Suprapubic skin (tissue), 4 donors: ENCODE measurements around the gene ZNF592. TPM values are rescaled to one million over a fixed set of nuclear protein-coding genes. Genes with fewer than 3 reads are reported as not detected.

Experiments used
- DNase-seq, 2 donors: peaks; one replicate each; pipeline ENCODE4 v3.0.0-alpha.2; 2019; ENCODE audit warnings: low spot score in 2 of 2
- H3K27ac ChIP-seq: fragments of 200-600 bp; sonication (generic); one replicate; pipeline ENCODE4 v1.5.1; 2019
- H3K27me3 ChIP-seq: fragments of 200-600 bp; sonication (generic); one replicate; pipeline ENCODE4 v1.5.1; 2019
- H3K36me3 ChIP-seq: fragments of 200-600 bp; sonication (generic); one replicate; pipeline ENCODE4 v1.5.1; 2019
- H3K4me1 ChIP-seq: fragments of 200-600 bp; sonication (generic); one replicate; pipeline ENCODE4 v1.5.1; 2019
- H3K4me3 ChIP-seq: fragments of 200-600 bp; sonication (generic); one replicate; pipeline ENCODE4 v1.5.1; 2019; ENCODE audit warnings: mild to moderate bottlenecking
- H3K9me3 ChIP-seq: fragments of 200-600 bp; sonication (generic); one replicate; pipeline ENCODE4 v1.5.1; 2019
- EP300 ChIP-seq: sonication (generic); formaldehyde crosslinking; IDR thresholded peaks from one replicate; pipeline ENCODE4 v1.6.1; 2017; ENCODE audit warnings: antibody characterized with exemption
- POLR2A ChIP-seq, 2 donors: fragments of 450-650 bp; IDR thresholded peaks; one replicate each; pipeline ENCODE4 v1.6.1; 2017; ENCODE audit warnings: antibody characterized with exemption in 2 of 2, mild to moderate bottlenecking in 2 of 2, moderate library complexity in 2 of 2
- POLR2AphosphoS5 ChIP-seq, 3 donors: sonication (generic); formaldehyde crosslinking; IDR thresholded peaks; one replicate each; pipeline ENCODE4 v1.6.1; 2017; ENCODE audit warnings: antibody characterized with exemption in 3 of 3
- WGBS: methylation state at CpG from one replicate; pipeline ENCODE4 v1.1.5; 2018; 5-methylcytosine and 5-hydroxymethylcytosine counted together
- total RNA-seq, 4 donors: library from RNA; depleted of rRNA; stranded (reverse); fragments of >200 nt; gene quantifications; one replicate each; pipeline ENCODE4 v1.1.0, GENCODE V29; 2016
- TF ChIP-seq, protein P1 (sequence below), 2 donors: fragments of 200-600 bp in 1 of 2; fragments of 450-650 bp in 1 of 2; sonication (generic) in 1 of 2; IDR thresholded peaks; one replicate each; pipeline ENCODE4 v1.5.1; 2016 to 2019; ENCODE audit warnings: antibody characterized with exemption in 2 of 2, mild to moderate bottlenecking in 1 of 2, moderate library complexity in 1 of 2

Gene ZNF592
- total RNA-seq, 4 donors from 2014 or later, result 23.1 to 37.2 (median 30.7) TPM

DNA sequence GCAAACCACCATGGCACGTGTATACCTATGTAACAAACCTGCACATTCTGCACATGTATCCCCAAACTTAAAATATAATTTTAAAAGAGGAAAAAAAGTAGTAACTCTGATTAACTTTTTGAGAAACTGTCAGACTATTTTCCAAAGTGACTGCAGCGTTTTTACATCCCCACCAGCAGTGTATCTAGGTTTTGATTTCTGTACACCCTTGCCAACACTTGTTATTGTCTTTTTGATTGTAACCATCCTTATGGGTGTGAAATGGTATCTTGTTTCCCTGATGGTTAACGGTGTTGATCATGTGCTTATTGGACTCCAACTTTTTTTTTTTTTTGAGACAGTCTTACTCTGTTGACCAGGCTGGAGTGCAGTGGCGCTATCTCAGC is 45.8 kb downstream of the ZNF592 start:
- peaks cover 69% of the 10 kb centered on the region for H3K36me3 ChIP-seq
- no peaks in the 10 kb centered on the region for H3K9me3 ChIP-seq
- WGBS, result 93% methylated on average over 4 of the region's 4 CpGs
- no peaks in the 10 kb centered on the region for H3K4me1 ChIP-seq
- H3K4me3 ChIP-seq, result no peak overlapping the region
- DNase-seq, result no peak
- no peaks in the 10 kb centered on the region for H3K27me3 ChIP-seq
- no peak for TF ChIP-seq POLR2AphosphoS5 (IDR thresholded peaks at IDR 0.05)
- no peak overlapping the region for H3K27ac ChIP-seq

DNA sequence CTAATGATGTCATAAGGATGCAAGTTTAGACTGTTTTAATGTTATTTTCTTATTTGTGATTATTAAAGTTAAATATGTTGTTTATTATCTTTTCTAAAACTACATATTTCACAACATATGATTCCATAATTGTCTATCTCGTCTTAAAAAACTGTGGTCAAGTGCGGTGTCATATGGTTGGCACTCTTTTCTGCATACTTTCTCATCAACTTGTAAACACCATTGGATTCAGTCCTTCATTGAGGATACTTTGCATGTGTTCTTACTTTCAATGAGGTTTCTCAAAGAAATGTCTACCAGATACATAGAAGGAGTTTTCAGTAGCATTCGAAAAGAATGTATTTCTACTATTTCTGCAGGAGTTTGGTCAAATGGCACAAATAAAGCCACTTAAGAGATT is 46.8 kb downstream of the ZNF592 start:
- peaks cover 79% of the 10 kb centered on the region for H3K36me3 ChIP-seq

DNA sequence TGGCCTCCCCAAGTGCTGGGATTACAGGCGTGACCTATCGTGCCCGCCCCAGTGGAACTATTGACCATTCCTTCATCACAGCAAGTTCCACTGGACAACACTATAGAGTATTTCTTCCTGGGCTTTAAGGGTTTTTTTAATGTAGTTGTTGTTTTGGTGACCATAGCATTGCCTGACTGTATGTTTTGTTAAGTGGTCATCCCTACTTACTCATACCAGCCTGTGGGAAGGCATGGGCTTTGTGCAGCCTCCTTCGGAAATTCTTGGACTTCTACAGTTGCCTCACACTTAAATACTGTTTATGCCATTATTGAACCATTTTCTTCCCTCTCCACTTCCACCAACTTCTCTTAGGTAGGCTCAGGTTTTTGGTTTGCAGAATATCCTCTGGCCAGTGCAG is 48.8 kb downstream of the ZNF592 start:
- DNase-seq, result no peak
- H3K27me3 ChIP-seq, result no peaks in the 10 kb centered on the region
- 93% methylated on average over 4 of the region's 4 CpGs for WGBS
- no peaks in the 10 kb centered on the region for H3K9me3 ChIP-seq
- peaks cover 78% of the 10 kb centered on the region for H3K36me3 ChIP-seq
- H3K27ac ChIP-seq, result no peak overlapping the region
- H3K4me1 ChIP-seq, result no peaks in the 10 kb centered on the region
- no peak overlapping the region for H3K4me3 ChIP-seq
- TF ChIP-seq, protein P1, sequence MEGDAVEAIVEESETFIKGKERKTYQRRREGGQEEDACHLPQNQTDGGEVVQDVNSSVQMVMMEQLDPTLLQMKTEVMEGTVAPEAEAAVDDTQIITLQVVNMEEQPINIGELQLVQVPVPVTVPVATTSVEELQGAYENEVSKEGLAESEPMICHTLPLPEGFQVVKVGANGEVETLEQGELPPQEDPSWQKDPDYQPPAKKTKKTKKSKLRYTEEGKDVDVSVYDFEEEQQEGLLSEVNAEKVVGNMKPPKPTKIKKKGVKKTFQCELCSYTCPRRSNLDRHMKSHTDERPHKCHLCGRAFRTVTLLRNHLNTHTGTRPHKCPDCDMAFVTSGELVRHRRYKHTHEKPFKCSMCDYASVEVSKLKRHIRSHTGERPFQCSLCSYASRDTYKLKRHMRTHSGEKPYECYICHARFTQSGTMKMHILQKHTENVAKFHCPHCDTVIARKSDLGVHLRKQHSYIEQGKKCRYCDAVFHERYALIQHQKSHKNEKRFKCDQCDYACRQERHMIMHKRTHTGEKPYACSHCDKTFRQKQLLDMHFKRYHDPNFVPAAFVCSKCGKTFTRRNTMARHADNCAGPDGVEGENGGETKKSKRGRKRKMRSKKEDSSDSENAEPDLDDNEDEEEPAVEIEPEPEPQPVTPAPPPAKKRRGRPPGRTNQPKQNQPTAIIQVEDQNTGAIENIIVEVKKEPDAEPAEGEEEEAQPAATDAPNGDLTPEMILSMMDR (IDR thresholded peaks at IDR 0.05), result no peak
- TF ChIP-seq POLR2AphosphoS5 (IDR thresholded peaks at IDR 0.05) (no peak), POLR2A (IDR thresholded peaks at IDR 0.05) (no peak), EP300 (no peak)

More for the DNA sequence above, 46.8 kb downstream of the ZNF592 start:
- H3K9me3 ChIP-seq, result no peaks in the 10 kb centered on the region
- no peaks in the 10 kb centered on the region for H3K4me1 ChIP-seq
- TF ChIP-seq, protein P1 (IDR thresholded peaks at IDR 0.05), result no peak
- no peak for TF ChIP-seq EP300
- TF ChIP-seq POLR2A (IDR thresholded peaks at IDR 0.05), result no peak
- TF ChIP-seq POLR2AphosphoS5 (IDR thresholded peaks at IDR 0.05), result no peak
- 78% methylated on average over 3 of the region's 3 CpGs for WGBS
- H3K27me3 ChIP-seq, result no peaks in the 10 kb centered on the region
- no peak for DNase-seq
- H3K27ac ChIP-seq, result no peak overlapping the region
- H3K4me3 ChIP-seq, result no peak overlapping the region

DNA sequence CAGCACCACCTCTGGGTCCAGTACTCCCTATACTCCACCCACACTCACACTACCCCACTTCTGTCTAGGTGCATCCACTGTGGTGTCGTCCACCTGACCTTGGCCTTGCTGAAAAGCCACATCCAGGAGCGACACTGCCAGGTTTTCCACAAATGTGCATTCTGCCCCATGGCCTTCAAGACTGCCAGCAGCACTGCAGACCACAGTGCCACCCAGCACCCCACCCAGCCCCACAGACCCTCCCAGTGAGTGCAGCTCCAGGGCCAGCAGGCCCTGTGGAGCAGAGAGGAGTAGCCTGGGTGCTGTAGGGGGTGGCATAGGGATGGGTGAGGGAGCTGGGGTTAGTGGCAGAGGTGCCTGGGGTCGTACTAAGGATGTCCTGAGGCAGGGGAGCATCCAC is 49.4 kb downstream of the ZNF592 start:
- Histone ChIP-seq H3K27ac (no peak overlapping the region), H3K36me3 (peaks cover 78% of the 10 kb centered on the region), H3K4me3 (no peak overlapping the region), H3K9me3 (no peaks in the 10 kb centered on the region), H3K4me1 (no peaks in the 10 kb centered on the region), H3K27me3 (no peaks in the 10 kb centered on the region)
- no peak for TF ChIP-seq POLR2AphosphoS5 (IDR thresholded peaks at IDR 0.05)
- no peak for TF ChIP-seq EP300
- TF ChIP-seq, protein P1 (IDR thresholded peaks at IDR 0.05), result no peak
- TF ChIP-seq POLR2A (IDR thresholded peaks at IDR 0.05), result no peak
- WGBS, result 100% methylated on average over 3 of the region's 3 CpGs
- no peak for DNase-seq

DNA sequence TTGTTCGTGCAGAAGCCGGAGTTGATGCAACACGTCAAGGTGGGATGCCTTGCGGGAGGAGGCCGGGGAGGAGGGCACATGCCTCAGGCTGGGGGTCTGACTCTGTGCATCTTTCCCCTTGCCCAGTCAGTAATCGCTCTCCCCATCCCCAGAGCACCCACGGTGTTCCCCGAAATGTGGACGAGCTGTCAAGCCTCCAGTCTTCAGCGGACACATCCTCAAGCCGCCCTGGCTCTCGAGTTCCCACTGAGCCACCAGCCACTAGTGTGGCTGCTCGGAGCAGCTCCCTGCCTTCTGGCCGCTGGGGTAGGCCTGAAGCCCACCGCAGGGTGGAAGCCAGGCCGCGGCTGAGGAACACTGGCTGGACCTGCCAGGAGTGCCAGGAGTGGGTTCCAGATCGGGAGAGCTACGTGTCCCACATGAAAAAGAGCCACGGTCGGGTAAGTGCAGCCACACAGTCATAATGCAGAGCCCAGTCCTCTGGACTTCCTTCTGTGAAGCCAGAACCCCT is 50.1 kb downstream of the ZNF592 start:
- Histone ChIP-seq H3K9me3 (no peaks in the 10 kb centered on the region), H3K36me3 (peaks cover 75% of the 10 kb centered on the region), H3K27ac (no peak overlapping the region), H3K27me3 (no peaks in the 10 kb centered on the region), H3K4me3 (no peak overlapping the region), H3K4me1 (peaks cover 4% of the 10 kb centered on the region)
- DNase-seq, result no peak
- TF ChIP-seq, protein P1 (IDR thresholded peaks at IDR 0.05), result no peak
- no peak for TF ChIP-seq EP300
- TF ChIP-seq POLR2AphosphoS5 (IDR thresholded peaks at IDR 0.05), result no peak
- no peak for TF ChIP-seq POLR2A (IDR thresholded peaks at IDR 0.05)
- 97% methylated on average over 13 of the region's 21 CpGs for WGBS
